ENCODE measurements around the gene RASEF.

RASEF gene

DNA sequence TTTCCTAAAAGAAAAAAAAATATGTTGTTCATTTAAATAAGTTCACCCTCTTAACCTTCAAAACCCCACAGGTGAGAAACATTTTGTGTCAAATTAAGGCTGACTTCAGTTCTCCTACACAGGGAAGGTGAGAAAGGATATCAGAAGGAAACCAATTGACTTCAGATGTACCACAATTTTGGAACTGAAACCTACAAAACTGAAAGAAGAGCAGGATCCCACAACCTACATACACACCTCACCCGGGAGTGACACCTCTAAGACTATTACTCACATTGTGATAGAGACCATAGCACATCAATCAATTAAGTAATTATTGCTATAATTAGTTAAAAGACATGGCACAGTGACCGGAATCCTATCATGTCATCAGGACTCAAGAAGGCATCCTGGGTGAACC, 47.0 kb downstream of the RASEF start:
- H3K27me3 ChIP-seq (replicated peaks; ENCODE audit: insufficient read depth, low read length), result no peaks in the 10 kb centered on the region
- H3K9me2 ChIP-seq (replicated peaks; ENCODE audit: insufficient read depth, low read length), result no peaks in the 10 kb centered on the region
- peak overlapping the region; percentile 10; the same call in 1 of the 2 replicates for H3K4me2 ChIP-seq (ENCODE audit: low read depth, low read length)
- H3K79me2 ChIP-seq (ENCODE audit: low read length), result no peaks in the 10 kb centered on the region
- H2AFZ ChIP-seq (ENCODE audit: low read length), result no peak overlapping the region
- H3K4me1 ChIP-seq (ENCODE audit: low read length), result peaks cover 7% of the 10 kb centered on the region; the same call in 1 of the 2 replicates
- H3K9ac ChIP-seq (ENCODE audit: low read length), result no peak overlapping the region
- TF ChIP-seq, protein P1, sequence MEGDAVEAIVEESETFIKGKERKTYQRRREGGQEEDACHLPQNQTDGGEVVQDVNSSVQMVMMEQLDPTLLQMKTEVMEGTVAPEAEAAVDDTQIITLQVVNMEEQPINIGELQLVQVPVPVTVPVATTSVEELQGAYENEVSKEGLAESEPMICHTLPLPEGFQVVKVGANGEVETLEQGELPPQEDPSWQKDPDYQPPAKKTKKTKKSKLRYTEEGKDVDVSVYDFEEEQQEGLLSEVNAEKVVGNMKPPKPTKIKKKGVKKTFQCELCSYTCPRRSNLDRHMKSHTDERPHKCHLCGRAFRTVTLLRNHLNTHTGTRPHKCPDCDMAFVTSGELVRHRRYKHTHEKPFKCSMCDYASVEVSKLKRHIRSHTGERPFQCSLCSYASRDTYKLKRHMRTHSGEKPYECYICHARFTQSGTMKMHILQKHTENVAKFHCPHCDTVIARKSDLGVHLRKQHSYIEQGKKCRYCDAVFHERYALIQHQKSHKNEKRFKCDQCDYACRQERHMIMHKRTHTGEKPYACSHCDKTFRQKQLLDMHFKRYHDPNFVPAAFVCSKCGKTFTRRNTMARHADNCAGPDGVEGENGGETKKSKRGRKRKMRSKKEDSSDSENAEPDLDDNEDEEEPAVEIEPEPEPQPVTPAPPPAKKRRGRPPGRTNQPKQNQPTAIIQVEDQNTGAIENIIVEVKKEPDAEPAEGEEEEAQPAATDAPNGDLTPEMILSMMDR (IDR thresholded peaks at IDR 0.05; ENCODE audit: low read length), result no peak
- no peak for TF ChIP-seq EZH2phosphoT487 (IDR thresholded peaks at IDR 0.05; ENCODE audit: low read length)
- TF ChIP-seq EZH2 (optimal IDR thresholded peaks at IDR 0.05; ENCODE audit: low read depth, low read length), result no peak
- peak; percentile 59 for DNase-seq
- H3K9me3 ChIP-seq (replicated peaks; ENCODE audit: insufficient read depth, low read length), result no peaks in the 10 kb centered on the region
- H3K4me3 ChIP-seq (ENCODE audit: low read length), result no peak overlapping the region
- H3K27ac ChIP-seq (ENCODE audit: low read length), result no peak overlapping the region
- H3K36me3 ChIP-seq (replicated peaks; ENCODE audit: insufficient read depth, low read length), result no peaks in the 10 kb centered on the region
- H4K20me1 ChIP-seq (ENCODE audit: insufficient read depth, low read length), result no peaks in the 10 kb centered on the region; the same call in 1 of the 2 replicates
- H3F3A ChIP-seq (ENCODE audit: insufficient read depth, low read length), result no peaks in the 10 kb centered on the region

DNA sequence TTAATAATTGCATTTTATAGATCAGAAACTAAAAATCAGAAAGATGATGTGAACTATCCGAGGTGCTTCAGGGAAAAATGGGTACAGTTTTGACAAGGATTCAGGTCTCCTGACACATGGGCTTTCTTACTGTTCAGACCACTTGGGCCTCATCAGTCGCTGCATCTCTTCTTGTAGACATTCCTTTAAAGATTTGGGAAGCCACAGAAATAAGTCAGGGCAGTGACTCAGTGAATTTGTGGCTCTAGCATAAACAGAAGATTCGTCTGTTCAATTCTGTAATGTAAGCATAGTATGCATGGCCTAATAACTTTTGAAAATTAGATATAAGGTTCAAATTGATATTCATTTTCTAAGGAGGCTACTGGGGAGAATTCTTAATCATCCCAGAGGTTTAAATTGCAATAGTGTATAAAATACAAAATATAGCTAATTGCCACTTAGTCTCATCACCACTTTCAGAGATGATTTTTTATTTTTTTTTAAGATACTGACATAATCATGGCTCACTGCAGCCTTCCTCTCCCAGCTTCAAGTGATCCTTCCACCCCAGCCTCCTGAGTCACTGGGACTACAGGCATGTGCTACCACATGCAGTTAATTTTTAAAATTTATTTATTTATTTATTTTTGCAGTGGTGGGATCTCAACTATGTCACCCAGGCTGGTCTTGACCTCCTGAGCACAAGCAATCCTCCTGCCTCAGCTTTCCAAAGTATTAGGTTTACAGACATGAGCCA, 48.9 kb downstream of the RASEF start:
- H3F3A ChIP-seq (ENCODE audit: insufficient read depth, low read length), result no peaks in the 10 kb centered on the region
- peaks cover 7% of the 10 kb centered on the region; the same call in 1 of the 2 replicates for H3K4me1 ChIP-seq (ENCODE audit: low read length)
- H3K9me3 ChIP-seq (replicated peaks; ENCODE audit: insufficient read depth, low read length), result no peaks in the 10 kb centered on the region
- no peak overlapping the region for H3K4me3 ChIP-seq (ENCODE audit: low read length)
- no peaks in the 10 kb centered on the region for H3K36me3 ChIP-seq (replicated peaks; ENCODE audit: insufficient read depth, low read length)
- H2AFZ ChIP-seq (ENCODE audit: low read length), result no peak overlapping the region
- H3K27ac ChIP-seq (ENCODE audit: low read length), result no peak overlapping the region
- H3K9ac ChIP-seq (ENCODE audit: low read length), result no peak overlapping the region
- H3K27me3 ChIP-seq (replicated peaks; ENCODE audit: insufficient read depth, low read length), result no peaks in the 10 kb centered on the region
- H3K79me2 ChIP-seq (ENCODE audit: low read length), result no peaks in the 10 kb centered on the region
- H3K4me2 ChIP-seq (ENCODE audit: low read depth, low read length), result no peak overlapping the region
- DNase-seq, result no peak
- H4K20me1 ChIP-seq (ENCODE audit: insufficient read depth, low read length), result no peaks in the 10 kb centered on the region; the same call in 1 of the 2 replicates
- TF ChIP-seq EZH2phosphoT487 (IDR thresholded peaks at IDR 0.05; ENCODE audit: low read length) (no peak), EZH2 (optimal IDR thresholded peaks at IDR 0.05; ENCODE audit: low read depth, low read length) (no peak)
- TF ChIP-seq, protein P1 (IDR thresholded peaks at IDR 0.05; ENCODE audit: low read length), result no peak
- H3K9me2 ChIP-seq (replicated peaks; ENCODE audit: insufficient read depth, low read length), result no peaks in the 10 kb centered on the region

- Histone ChIP-seq H3K9me2 (replicated peaks; ENCODE audit: insufficient read depth, low read length) (no peaks in the 10 kb centered on the region), H3K4me2 (ENCODE audit: low read depth, low read length) (no peak overlapping the region), H3K4me3 (ENCODE audit: low read length) (no peak overlapping the region), H3K4me1 (ENCODE audit: low read length) (peaks cover 7% of the 10 kb centered on the region; the same call in 1 of the 2 replicates), H2AFZ (ENCODE audit: low read length) (no peak overlapping the region), H3K79me2 (ENCODE audit: low read length) (no peaks in the 10 kb centered on the region), H3K27me3 (replicated peaks; ENCODE audit: insufficient read depth, low read length) (no peaks in the 10 kb centered on the region), H3K9me3 (replicated peaks; ENCODE audit: insufficient read depth, low read length) (no peaks in the 10 kb centered on the region), H4K20me1 (ENCODE audit: insufficient read depth, low read length) (no peaks in the 10 kb centered on the region; the same call in 1 of the 2 replicates), H3F3A (ENCODE audit: insufficient read depth, low read length) (no peaks in the 10 kb centered on the region), H3K27ac (ENCODE audit: low read length) (no peak overlapping the region), H3K36me3 (replicated peaks; ENCODE audit: insufficient read depth, low read length) (no peaks in the 10 kb centered on the region), H3K9ac (ENCODE audit: low read length) (no peak overlapping the region)
- no peak for DNase-seq
- TF ChIP-seq EZH2 (optimal IDR thresholded peaks at IDR 0.05; ENCODE audit: low read depth, low read length) (no peak), EZH2phosphoT487 (IDR thresholded peaks at IDR 0.05; ENCODE audit: low read length) (no peak)
- TF ChIP-seq, protein P1 (IDR thresholded peaks at IDR 0.05; ENCODE audit: low read length), result no peak
Observed at GRCh38 chr9:83012922-83013838, 49.8 kb downstream of the RASEF start.
